Karpas-422 (cell line): ENCODE results near the gene HMGB4. TPM values are rescaled to one million over a fixed set of nuclear protein-coding genes. Genes with fewer than 3 reads are reported as not detected.
A peak's percentile ranks its signal among the peaks of the same experiment; 100 is the strongest.

Experiments used
- DNase-seq: peaks from one replicate; pipeline ENCODE4 v3.0.0-alpha.2; 2015
- H2AFZ ChIP-seq: fragments of 200-600 bp; sonication (generic); 2 replicates; pipeline ENCODE4 v1.6.1; 2014; ENCODE audit warnings: antibody characterized with exemption, low read length, mixed read lengths
- H3K27ac ChIP-seq: fragments of 200-600 bp; sonication (generic); 2 replicates; pipeline ENCODE4 v1.5.1; 2014; ENCODE audit warnings: mild to moderate bottlenecking, low read length, moderate library complexity
- H3K27me3 ChIP-seq: fragments of 200-600 bp; sonication (generic); 2 replicates; pipeline ENCODE4 v1.6.1; 2014; ENCODE audit warnings: low read length, mixed read lengths
- H3K36me3 ChIP-seq: fragments of 200-600 bp; sonication (generic); 2 replicates; pipeline ENCODE4 v1.6.1; 2014; ENCODE audit warnings: low read length, mixed read lengths; ENCODE audit not compliant: insufficient read depth
- H3K4me1 ChIP-seq: fragments of 200-600 bp; sonication (generic); 2 replicates; pipeline ENCODE4 v1.6.1; 2014; ENCODE audit warnings: mild to moderate bottlenecking, low read length, mixed read lengths
- H3K4me2 ChIP-seq: fragments of 200-600 bp; sonication (generic); 2 replicates; pipeline ENCODE4 v1.6.1; 2014; ENCODE audit warnings: low read length, low read depth, mild to moderate bottlenecking; ENCODE audit not compliant: poor library complexity, severe bottlenecking
- H3K4me3 ChIP-seq: fragments of 200-600 bp; sonication (generic); 2 replicates; pipeline ENCODE4 v1.5.1; 2014; ENCODE audit warnings: mild to moderate bottlenecking, antibody characterized with exemption, low read length, mixed read lengths
- H3K79me2 ChIP-seq: fragments of 200-600 bp; sonication (generic); 2 replicates; pipeline ENCODE4 v1.6.1; 2014; ENCODE audit warnings: mild to moderate bottlenecking, low read length, mixed read lengths
- H3K9ac ChIP-seq: fragments of 200-600 bp; sonication (generic); 2 replicates; pipeline ENCODE4 v1.6.0; 2014; ENCODE audit warnings: low read length
- H3K9me2 ChIP-seq: fragments of 200-600 bp; sonication (generic), shearing (Covaris generic); replicated peaks from 2 replicates; pipeline ENCODE4 v1.6.0; 2014; ENCODE audit warnings: mild to moderate bottlenecking, low read length, moderate library complexity; ENCODE audit not compliant: insufficient read depth
- H3K9me3 ChIP-seq: fragments of 300-700, 200-600 bp; sonication (generic); 2 replicates; pipeline ENCODE4 v1.6.1; 2014; ENCODE audit warnings: low read length, mixed read lengths
- H4K20me1 ChIP-seq: fragments of 200-600 bp; sonication (generic); 2 replicates; pipeline ENCODE4 v1.6.1; 2014; ENCODE audit warnings: mild to moderate bottlenecking, antibody characterized with exemption, low read length, low read depth; ENCODE audit not compliant: insufficient read depth
- total RNA-seq: library from RNA; depleted of rRNA; stranded (reverse); fragments of >200 nt; shearing (Covaris generic); gene quantifications from 2 replicates; pipeline ENCODE4 v1.2.3, GENCODE V29; 2014; ENCODE audit warnings: low replicate concordance

Gene HMGB4
- total RNA-seq, 1 experiment from 2014 or later: not detected

DNA sequence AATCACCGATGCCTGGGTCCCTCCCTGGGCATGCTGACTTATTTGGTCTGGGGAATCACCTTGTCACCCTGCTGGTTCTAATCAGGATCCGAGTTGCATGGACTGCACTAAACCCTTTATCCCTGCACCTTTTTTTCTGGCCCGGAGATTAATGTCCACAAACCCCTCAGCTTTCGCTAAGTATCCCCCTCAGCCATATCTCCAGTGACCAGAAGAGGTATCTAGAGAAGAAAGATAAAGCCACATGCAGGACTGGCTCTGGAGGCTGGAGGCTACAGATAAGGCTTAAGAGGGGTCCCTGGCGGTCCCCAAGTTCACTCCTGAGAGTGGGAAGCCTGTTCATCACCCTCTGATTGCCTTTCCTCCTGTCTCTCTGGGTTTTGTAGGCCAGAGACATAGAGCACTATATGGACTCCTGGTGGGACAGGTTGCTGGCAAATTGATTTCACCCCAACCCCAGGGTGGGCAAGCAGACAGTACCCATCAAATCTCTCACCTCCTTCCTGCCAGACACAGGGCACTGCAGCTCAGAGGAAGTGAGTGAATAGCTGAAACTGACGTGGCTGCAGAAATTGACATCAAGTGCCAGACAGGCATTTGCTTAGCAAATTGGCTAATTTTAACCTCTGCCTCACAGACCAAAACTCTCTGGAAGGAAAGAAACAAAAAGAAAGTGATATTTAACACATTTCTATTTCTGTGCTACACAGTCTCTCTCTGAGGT, 38.8 kb downstream of the HMGB4 start:
- peak; percentile 87 for DNase-seq
- Histone ChIP-seq H3K27ac (peak overlapping the region; percentile 64), H3K27me3 (no peaks in the 10 kb centered on the region), H3K9me3 (no peaks in the 10 kb centered on the region), H3K79me2 (no peaks in the 10 kb centered on the region), H2AFZ (no peak overlapping the region), H3K4me3 (peak overlapping the region; percentile 54), H3K9me2 (no peaks in the 10 kb centered on the region), H3K36me3 (no peaks in the 10 kb centered on the region), H3K4me1 (peaks cover 49% of the 10 kb centered on the region), H3K9ac (peak overlapping the region; percentile 46), H3K4me2 (peak overlapping the region; percentile 64), H4K20me1 (no peaks in the 10 kb centered on the region)

DNA sequence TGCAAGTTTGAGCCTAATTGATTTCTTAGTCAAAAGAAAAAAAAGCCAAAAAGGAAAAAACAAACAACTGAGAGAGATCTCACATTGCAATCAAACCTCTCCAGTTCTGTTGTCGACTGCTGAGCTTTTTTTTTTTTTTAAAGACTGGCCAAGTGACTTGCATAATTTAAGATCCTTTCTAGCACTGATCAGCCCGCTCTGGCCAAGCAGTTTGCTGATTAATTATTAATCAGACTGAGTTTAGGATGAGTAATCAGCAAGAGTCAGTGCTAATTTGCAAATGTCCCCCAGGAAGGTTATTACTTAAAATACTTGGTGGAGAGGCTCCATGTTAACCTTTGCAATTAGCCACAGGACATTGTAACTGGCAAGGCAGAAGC, 39.3 kb downstream of the HMGB4 start:
- H3K4me2 ChIP-seq: peak overlapping the region; percentile 64

DNA sequence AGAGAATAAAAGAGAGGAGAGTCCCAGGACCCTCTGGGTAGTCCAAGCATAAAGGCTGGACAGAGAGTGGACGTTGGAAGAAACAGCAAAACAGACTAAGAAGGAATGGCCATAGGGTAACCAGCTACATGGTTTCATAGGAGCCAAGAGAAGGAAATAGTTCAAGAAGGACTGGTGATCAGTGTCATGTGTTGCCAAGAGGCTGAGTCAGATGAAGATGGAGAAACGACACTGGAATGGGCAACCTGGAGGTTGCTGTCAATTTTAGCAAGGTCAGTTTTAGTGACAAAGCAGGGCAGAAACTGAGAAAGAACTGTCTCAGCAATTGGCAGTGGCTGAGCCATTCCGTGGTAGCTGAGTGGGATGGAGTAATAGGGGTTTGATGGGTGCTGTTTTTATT, 41.4 kb downstream of the HMGB4 start:
- Histone ChIP-seq H3K27me3 (no peaks in the 10 kb centered on the region), H3K4me3 (no peak overlapping the region), H2AFZ (no peak overlapping the region), H3K9me2 (no peaks in the 10 kb centered on the region), H3K9me3 (no peaks in the 10 kb centered on the region), H3K4me1 (peaks cover 49% of the 10 kb centered on the region), H3K36me3 (no peaks in the 10 kb centered on the region), H3K4me2 (no peak overlapping the region), H4K20me1 (no peaks in the 10 kb centered on the region), H3K79me2 (no peaks in the 10 kb centered on the region), H3K9ac (no peak overlapping the region), H3K27ac (no peak overlapping the region)
- no peak for DNase-seq

More for the DNA sequence above, 39.3 kb downstream of the HMGB4 start:
- Histone ChIP-seq H3K27me3 (no peaks in the 10 kb centered on the region), H3K9ac (peak overlapping the region; percentile 18), H2AFZ (0 out of 2 replicates have a peak overlapping the region, but pooled peaks have one; percentile 41), H3K4me1 (peaks cover 49% of the 10 kb centered on the region), H3K36me3 (no peaks in the 10 kb centered on the region), H3K9me3 (no peaks in the 10 kb centered on the region), H3K4me3 (peak overlapping the region; percentile 54), H4K20me1 (no peaks in the 10 kb centered on the region), H3K79me2 (no peaks in the 10 kb centered on the region), H3K9me2 (no peaks in the 10 kb centered on the region), H3K27ac (peak overlapping the region; percentile 64)
- DNase-seq: peak; percentile 79

DNA sequence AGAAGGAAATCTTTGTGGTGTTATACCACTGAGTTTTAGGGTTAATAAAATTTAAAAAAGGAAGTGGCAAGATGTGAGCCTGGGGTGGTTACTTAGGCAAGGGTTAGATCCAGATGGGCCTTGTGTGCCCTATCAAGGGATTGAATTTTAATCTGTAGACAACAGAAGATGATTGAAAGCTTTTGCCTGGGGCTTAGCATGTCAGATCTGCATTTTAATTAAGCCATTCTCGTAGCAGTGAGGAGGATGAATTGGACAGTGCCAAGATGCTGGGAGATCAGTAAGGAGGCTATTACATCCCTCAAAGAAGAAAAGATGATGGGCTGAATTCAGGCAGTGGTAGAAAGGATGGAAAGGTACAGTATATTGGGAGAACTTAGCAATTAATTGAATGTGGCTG, 42.3 kb downstream of the HMGB4 start:
- Histone ChIP-seq H3K27me3 (no peaks in the 10 kb centered on the region), H2AFZ (no peak overlapping the region), H3K9me2 (no peaks in the 10 kb centered on the region), H3K9me3 (no peaks in the 10 kb centered on the region), H3K9ac (no peak overlapping the region), H3K4me2 (no peak overlapping the region), H3K27ac (no peak overlapping the region), H3K36me3 (no peaks in the 10 kb centered on the region), H4K20me1 (no peaks in the 10 kb centered on the region), H3K79me2 (no peaks in the 10 kb centered on the region), H3K4me3 (no peak overlapping the region), H3K4me1 (peaks cover 49% of the 10 kb centered on the region)
- DNase-seq: peak; percentile 48

DNA sequence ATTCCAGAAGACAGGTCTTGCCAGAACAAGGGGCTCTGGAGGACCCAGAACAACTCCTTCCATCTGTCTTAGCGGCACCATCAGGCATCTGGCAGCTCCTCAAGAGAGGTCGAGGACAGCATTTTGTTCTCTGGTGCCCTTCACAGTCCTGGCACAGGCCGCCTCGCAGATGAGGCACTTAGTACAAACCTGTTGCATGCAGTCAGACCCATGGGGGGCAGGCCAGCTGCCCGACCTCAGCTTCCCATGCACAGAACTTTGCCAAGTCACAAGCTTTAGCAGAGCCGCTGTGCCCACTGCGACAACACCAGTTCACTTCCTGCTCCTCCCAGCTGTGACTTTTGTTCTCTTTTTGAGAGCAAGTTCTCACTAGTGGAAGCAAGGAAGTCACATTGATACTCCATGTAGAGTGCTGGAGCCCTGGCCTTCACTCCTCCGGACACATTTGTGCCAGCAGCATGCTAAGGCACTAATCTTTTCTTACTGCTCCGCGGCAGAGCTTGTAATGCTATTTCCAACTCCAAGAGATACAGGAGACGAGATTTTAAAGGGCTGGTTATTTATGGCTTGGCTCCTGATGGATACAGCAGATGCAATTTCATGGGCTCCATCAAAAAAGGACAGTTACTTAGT, 44.6 kb downstream of the HMGB4 start:
- no peak overlapping the region for H3K27ac ChIP-seq
- H3K9ac ChIP-seq: no peak overlapping the region
- no peak overlapping the region for H3K4me2 ChIP-seq
- H3K4me1 ChIP-seq: peaks cover 31% of the 10 kb centered on the region
- no peak for DNase-seq
- no peaks in the 10 kb centered on the region for H3K9me3 ChIP-seq
- no peak overlapping the region for H2AFZ ChIP-seq
- no peaks in the 10 kb centered on the region for H3K36me3 ChIP-seq
- no peaks in the 10 kb centered on the region for H3K9me2 ChIP-seq
- H3K4me3 ChIP-seq: no peak overlapping the region
- no peaks in the 10 kb centered on the region for H3K79me2 ChIP-seq
- no peaks in the 10 kb centered on the region for H3K27me3 ChIP-seq
- H4K20me1 ChIP-seq: no peaks in the 10 kb centered on the region
